Neutrophil (primary cell): ENCODE data around the gene SKA3.

ENCODE experiments used
- H3K27ac ChIP-seq: fragments of 200-600 bp; sonication (generic); 2 replicates; pipeline ENCODE4 v1.5.1; 2016; ENCODE audit warnings: mild to moderate bottlenecking, moderate library complexity
- H3K27me3 ChIP-seq: fragments of 200-600 bp; sonication (generic); 2 replicates; pipeline ENCODE4 v1.6.0; 2016; ENCODE audit warnings: mild to moderate bottlenecking
- H3K36me3 ChIP-seq: fragments of 200-600 bp; sonication (generic); 2 replicates; pipeline ENCODE4 v1.5.1; 2017
- H3K4me1 ChIP-seq, 2 experiments: fragments of 200-600 bp in 1 of 2; sonication (generic) in 1 of 2; 1 replicate in 1 of 2; 2 replicates in 1 of 2; pipeline versions ENCODE4 v1.5.1 to v1.6.1; 2013 to 2016; ENCODE audit warnings: low read depth in 1 of 2, low read length in 1 of 2, mild to moderate bottlenecking in 1 of 2, moderate library complexity in 1 of 2; ENCODE audit not compliant: control insufficient read depth in 1 of 2, insufficient read depth in 1 of 2
- H3K4me3 ChIP-seq, 2 experiments: fragments of 200-600 bp in 1 of 2; sonication (generic) in 1 of 2; 1 replicate in 1 of 2; 2 replicates in 1 of 2; pipeline ENCODE4 v1.5.1; 2013 to 2016; ENCODE audit warnings: low read depth in 1 of 2, low read length in 1 of 2, mild to moderate bottlenecking in 1 of 2, moderate library complexity in 1 of 2
- H3K9me3 ChIP-seq: fragments of 200-600 bp; sonication (generic); 2 replicates; pipeline ENCODE4 v1.5.1; 2016
- TF ChIP-seq, protein P1 (sequence below): fragments of 200-600 bp; sonication (generic); IDR thresholded peaks from 2 replicates; pipeline ENCODE4 v1.5.1; 2016; ENCODE audit warnings: antibody characterized with exemption

Gene SKA3

GRCh38 chr13:21134475-21134874, 41.9 kb downstream of the SKA3 start:
- Histone ChIP-seq H3K4me1 (peaks cover under 1% of the 10 kb centered on the region in 2 experiments), H3K27ac (no peak overlapping the region), H3K36me3 (no peaks in the 10 kb centered on the region), H3K4me3 (no peak overlapping the region), H3K27me3 (no peaks in the 10 kb centered on the region), H3K9me3 (no peaks in the 10 kb centered on the region)
- TF ChIP-seq, protein P1, sequence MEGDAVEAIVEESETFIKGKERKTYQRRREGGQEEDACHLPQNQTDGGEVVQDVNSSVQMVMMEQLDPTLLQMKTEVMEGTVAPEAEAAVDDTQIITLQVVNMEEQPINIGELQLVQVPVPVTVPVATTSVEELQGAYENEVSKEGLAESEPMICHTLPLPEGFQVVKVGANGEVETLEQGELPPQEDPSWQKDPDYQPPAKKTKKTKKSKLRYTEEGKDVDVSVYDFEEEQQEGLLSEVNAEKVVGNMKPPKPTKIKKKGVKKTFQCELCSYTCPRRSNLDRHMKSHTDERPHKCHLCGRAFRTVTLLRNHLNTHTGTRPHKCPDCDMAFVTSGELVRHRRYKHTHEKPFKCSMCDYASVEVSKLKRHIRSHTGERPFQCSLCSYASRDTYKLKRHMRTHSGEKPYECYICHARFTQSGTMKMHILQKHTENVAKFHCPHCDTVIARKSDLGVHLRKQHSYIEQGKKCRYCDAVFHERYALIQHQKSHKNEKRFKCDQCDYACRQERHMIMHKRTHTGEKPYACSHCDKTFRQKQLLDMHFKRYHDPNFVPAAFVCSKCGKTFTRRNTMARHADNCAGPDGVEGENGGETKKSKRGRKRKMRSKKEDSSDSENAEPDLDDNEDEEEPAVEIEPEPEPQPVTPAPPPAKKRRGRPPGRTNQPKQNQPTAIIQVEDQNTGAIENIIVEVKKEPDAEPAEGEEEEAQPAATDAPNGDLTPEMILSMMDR: no peak

DNA sequence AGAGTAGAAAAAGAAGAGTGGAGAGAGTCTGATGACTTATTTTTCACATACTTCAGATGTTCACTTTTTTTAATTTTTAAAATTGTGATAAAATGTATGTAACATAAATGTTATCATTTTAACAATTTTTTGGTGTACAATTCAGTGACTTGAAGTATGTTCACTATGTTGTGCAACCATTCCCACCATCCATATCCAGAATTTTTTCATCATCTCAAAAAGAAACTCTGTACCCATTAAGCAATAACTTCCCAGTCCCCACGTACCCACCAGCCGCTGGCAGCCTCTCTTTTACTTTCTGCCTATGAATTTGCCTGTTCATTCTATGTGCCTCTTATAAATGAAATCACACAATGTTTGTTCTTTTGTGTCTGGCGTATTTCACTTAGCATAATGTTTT, 43.3 kb downstream of the SKA3 start:
- Histone ChIP-seq H3K27ac (no peak overlapping the region), H3K36me3 (no peaks in the 10 kb centered on the region)
- TF ChIP-seq, protein P1: no peak

GRCh38 chr13:21130116-21130515, 46.2 kb downstream of the SKA3 start:
- Histone ChIP-seq H3K36me3 (no peaks in the 10 kb centered on the region), H3K4me1 (peaks cover 0 to 7% of the 10 kb centered on the region in 2 experiments), H3K27me3 (no peaks in the 10 kb centered on the region), H3K9me3 (no peaks in the 10 kb centered on the region), H3K27ac (no peak overlapping the region), H3K4me3 (no peak overlapping the region)
- TF ChIP-seq, protein P1: no peak

More for the DNA sequence above, 43.3 kb downstream of the SKA3 start:
- Histone ChIP-seq H3K27me3 (no peaks in the 10 kb centered on the region), H3K4me1 (peaks cover 0 to 1% of the 10 kb centered on the region in 2 experiments), H3K9me3 (no peaks in the 10 kb centered on the region), H3K4me3 (no peak overlapping the region)

GRCh38 chr13:21124852-21125251, 51.5 kb downstream of the SKA3 start:
- H3K36me3 ChIP-seq: no peaks in the 10 kb centered on the region
- no peaks in the 10 kb centered on the region for H3K9me3 ChIP-seq
- peaks cover 6 to 23% of the 10 kb centered on the region in 2 experiments for H3K4me1 ChIP-seq
- no peak overlapping the region for H3K4me3 ChIP-seq
- H3K27ac ChIP-seq: no peak overlapping the region
- TF ChIP-seq, protein P1: no peak
- no peaks in the 10 kb centered on the region for H3K27me3 ChIP-seq

DNA sequence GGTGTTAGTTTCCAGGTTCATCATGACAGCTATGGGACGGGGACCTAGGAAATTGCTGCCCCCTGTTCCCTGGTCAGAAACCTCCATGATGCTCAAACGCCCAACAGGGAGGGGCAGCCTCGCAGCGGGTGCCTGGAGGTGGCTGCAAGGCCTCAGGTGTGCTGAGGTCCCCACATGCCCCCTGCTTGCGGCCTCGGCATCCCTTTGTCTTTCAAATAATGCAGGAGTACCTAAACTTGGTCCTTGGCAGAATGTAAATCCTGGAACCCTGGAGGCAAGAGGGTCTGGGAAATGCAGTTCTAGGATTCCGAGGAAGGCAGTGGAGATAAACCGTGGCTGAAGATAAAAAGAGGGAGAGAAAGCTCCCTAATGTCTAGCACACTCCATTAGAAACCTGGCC, 52.4 kb downstream of the SKA3 start:
- Histone ChIP-seq H3K36me3 (no peaks in the 10 kb centered on the region), H3K9me3 (no peaks in the 10 kb centered on the region), H3K27ac (no peak overlapping the region), H3K27me3 (no peaks in the 10 kb centered on the region), H3K4me3 (no peak overlapping the region), H3K4me1 (peaks cover 8 to 28% of the 10 kb centered on the region in 2 experiments)
- TF ChIP-seq, protein P1: no peak

DNA sequence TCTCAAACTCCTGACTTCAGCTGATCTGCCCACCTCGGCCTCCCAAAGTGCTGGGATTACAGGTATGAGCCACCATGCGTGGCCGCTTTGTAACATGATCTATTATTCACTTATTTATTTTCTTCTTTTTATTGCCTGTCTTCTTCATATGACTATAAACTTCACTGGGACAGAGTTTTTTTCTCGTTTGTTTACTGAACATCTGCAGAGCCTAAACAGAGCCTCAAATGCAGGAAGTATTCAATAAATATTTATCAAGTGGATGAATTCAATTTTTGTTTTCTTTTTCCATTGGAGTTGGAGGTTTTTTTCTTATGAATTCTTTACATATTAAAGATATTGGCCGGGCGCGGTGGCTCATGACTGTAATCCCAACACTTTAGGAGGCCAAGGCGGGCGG, 54.7 kb downstream of the SKA3 start:
- TF ChIP-seq, protein P1: no peak
- H3K36me3 ChIP-seq: no peaks in the 10 kb centered on the region
- no peaks in the 10 kb centered on the region for H3K27me3 ChIP-seq
- H3K27ac ChIP-seq: no peak overlapping the region
- no peaks in the 10 kb centered on the region for H3K9me3 ChIP-seq
- H3K4me3 ChIP-seq: no peak overlapping the region
- H3K4me1 ChIP-seq: peaks cover 9 to 21% of the 10 kb centered on the region in 2 experiments
